Activated CD8-positive, alpha-beta memory T cell treated with anti-CD3 and anti-CD28 coated beads, Interleukin-2, amount 50 U/mL, for 1 hour (primary cell): ENCODE measurements around the gene ZSWIM6.

Source experiments
- DNase-seq: peaks from one replicate; pipeline ENCODE4 v3.0.0-alpha.2; 2020; ENCODE audit errors: extremely low read depth

The ZSWIM6 gene

DNA sequence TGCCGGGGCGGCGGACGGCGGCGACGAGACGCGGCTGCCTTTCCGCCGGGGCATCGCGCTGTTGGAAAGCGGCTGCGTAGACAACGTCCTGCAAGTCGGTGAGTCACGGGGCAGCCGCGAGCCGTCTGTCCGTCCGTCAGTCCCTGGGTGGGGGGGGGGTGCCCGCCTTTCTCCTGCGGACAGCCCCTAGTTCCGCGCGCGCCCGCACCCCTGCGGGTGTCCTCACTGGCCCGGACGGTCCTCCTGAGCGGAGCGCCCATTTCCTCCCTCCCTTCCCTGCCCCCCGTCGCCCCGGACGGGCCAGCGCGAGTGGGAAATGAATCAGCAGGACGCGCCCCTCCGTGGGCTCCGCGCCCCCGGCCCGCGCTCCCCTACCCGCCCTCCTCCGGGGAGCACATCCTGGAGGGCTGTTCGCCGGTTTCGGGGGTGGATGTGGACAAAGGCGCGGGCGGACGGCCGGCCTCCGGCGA, 828 bp downstream of the ZSWIM6 start:
- DNase-seq = no peak

DNA sequence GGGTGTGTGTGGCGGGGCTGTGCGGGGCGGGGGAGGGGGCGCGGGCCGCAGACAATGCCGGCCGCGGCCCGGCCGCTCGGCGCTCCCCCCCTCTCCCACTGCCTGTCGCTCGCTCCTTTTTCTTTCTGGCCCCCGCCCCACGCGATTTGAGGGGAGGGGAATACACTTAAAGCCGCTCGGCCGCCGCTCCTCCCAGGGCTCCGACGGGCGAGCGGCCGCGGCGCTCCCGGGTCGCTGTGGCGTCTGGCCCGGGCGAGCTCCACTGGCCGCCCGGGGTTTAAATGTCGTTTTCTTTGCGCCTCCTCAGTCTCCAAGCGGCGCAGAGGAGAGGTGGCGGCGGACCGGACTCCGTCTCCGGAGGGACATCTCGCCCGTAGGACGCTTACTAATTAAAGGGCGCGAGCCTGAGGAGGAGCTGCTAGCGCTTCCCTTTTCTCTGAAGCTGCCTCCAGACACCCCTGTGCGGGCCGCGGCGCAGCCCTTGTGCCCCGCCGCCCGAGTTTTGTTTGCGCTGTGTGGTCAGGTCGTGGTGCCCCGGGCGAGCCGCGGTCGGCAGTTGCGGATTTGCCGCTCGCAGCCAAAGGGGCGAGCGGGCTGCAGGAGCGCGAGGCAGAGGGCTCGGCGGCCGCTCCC, 1.4 kb downstream of the ZSWIM6 start:
- DNase-seq = no peak

DNA sequence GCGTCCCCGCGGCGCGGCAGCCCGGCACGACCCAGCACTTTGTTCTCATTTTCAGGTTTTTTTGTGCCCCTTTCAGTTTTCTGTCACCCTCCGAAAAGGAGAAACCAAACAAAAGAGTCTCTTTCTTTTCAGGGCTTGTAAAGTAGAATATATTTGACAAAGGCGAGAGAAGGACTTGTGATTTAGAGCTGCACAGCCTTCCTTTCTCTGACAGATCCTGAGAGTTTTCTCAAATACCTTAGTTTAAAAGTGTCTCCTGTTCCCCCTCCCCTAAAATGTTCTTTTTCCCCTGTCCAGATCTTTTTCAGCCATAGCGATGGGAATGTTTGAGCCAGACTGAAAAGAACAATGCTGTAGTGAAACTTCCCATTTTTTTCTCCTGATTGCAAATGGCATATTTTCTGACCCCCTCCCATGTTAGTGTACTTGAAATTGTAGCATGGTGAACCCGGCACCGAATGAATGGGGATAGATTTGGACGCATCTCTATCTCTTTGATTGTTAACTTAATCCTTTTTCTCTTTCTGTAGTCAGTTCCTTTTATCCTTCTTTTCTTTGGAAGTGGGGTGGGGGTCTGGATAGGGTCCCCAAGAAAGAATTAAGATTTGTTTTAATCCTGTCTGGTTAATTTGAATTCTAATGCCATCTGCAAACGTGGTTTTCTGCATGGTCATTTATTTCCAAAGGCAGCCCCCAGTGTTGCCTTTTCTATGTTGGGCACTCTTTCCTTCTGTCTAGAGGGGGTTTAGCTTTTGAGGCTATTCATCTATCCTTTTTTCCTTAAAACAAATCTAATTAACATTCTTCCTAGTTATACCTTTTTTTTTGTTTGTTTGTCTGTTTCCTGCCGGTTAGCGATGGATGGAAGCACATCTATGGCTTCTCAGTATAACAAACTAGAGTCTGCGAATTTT, 2.2 kb downstream of the ZSWIM6 start:
- no peak for DNase-seq

DNA sequence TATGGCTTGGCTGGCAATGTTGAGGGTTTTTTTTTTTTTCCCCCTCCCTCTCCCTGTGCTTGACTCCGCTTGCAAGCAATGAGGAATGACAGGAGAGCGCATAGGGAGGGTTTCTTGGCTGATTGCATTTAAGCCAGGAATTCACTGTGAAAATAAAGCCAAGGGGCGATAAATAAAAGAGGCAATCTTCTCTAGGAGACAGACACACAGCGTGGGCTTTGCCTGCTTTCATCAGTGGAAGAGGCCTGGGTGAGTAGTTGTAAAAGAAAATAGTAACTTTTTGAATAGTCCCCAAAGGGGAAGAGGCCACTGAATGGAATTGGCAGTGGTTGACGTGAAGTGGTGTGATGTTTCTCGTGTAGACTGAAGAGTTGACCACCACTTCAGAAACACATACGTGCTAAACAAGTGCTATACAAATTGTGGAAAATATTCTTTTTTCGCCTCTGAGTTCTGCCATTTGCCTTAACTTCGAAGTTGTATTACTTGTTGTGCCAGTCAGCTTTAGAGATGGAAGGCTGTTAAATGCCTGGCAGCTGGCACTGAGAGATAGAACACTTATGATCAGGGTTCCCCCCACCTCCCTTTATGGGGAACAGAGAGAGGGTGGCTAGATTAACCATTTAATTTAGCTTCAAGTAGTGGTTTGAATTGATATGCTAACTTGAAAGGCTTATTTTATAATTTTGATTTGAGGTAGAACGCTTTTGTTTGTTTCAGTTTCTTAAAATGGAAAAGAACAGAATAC, 3.0 kb downstream of the ZSWIM6 start:
- DNase-seq = no peak

DNA sequence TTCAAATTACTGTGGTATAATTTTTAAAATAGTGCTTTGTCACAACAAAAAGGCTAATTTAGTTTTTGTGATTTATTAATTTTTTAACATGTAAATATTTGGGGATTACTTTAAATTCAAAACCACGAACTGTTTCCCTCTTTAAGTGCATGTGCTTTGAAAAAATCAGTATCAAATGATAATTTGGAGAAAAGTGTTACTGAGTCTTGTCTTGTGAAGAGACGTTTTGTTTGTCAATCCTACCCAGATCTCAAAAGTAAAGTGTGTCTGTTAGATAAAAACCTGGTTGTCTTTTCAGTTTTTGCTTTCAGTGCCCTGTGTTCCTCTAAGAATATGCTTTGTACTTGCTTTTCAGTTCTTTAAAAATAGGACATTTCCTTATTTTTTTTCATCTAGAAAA, 7.7 kb downstream of the ZSWIM6 start:
- DNase-seq = no peak

DNA sequence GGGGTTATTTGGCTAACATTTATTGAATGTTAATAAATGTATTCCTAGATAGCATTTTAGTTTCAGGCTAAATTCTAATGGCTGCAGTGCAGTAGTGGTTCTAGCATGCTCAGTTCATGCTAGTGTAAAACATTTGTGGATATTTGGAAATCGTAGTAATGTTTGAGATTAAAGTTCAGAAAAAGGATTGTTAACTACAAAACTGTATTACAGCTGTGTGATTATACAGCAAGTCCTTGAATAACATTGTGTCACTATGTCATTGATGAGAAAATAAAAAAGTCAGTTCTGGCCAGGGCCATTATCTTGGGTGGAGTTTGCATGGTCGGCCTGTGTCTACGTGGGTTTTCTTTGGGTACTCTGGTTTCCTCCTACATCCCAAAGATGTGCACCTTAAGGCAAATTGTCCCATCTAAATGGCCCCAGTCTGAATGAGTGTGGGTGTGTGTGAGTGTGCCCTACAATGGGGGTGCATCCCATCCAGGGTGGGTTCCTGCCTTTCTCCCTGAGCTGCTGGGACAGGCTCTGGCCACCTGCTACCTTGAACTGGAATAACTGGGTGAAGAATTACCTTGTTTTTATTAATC, 8.8 kb downstream of the ZSWIM6 start:
- no peak for DNase-seq

DNA sequence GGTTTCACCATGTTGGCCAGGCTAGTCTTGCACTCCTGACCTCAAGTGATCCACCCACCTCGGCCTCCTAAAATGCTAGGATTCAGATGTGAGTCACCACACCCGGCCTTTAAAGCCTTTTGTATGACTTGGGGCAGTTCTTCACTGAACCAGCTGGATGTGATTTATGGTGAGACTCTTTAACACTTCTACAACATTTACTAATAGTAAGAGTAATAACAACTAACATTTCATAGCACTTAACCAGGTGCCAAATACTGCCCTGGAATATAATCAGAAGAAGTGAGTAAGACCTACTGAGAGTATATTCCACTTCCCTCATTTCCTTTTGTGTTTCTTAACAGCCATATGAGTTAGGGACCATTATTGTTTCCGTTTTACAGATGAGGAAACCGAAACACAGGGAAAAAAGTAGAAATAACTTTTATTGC, 10.0 kb downstream of the ZSWIM6 start:
- DNase-seq = no peak

GRCh38 chr5:61344187-61344944, 12.3 kb downstream of the ZSWIM6 start:
- DNase-seq = no peak

DNA sequence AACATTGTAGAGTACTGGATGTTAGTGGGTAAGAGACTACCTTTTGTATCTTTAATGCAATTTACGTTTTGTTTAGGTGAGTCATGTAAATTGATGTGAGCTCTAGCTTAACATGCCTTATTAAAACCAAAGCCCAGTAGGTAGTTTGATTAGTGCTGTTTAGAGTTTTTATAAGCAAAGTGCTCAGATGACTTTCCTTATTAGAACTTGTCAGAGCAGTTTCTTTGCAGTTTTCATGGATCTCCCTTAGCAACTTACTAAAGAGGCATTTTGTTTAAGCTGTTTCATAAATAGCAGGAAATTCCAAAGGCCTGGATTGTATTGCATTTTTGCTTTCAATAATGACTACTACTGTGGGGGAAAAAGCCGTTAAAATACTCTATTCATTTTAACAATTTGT, 14.5 kb downstream of the ZSWIM6 start:
- no peak for DNase-seq

DNA sequence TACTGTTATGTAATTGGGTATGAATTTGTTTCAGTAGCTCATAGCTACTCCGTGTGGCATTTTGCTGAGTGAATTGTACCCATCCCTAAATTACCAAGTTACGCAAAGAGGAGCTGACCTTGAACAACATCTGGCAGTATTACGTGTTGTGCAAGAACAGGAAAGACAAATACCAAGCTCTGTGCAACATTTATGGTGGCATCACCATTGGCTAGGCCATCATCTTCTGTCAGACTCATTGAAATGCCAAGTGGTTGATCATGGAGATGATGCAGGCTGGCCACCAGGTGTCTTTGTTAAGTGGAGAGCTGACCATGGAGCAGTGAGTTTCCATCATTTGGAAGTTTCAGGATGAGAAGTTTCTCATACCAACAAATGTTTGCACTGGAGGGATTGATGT, 15.0 kb downstream of the ZSWIM6 start:
- no peak for DNase-seq

DNA sequence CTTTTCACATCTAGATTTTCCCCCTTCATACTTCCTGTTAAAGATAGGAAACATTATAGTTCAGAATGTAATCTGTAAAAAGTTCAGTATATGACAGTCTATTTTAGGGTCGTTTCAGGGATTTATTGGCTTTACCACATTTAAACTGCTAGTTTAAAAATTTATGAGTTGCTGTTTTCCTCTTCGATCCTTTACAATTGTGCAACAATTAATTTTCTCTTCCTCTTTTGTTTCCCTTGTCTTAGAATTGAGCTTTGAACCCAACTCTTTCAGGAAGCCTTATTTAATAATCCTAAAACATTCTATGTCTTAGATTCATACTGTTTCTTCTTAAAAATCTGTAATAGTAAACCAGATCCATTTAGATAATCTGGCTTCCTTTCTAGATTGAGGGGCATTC, 16.4 kb downstream of the ZSWIM6 start:
- no peak for DNase-seq

DNA sequence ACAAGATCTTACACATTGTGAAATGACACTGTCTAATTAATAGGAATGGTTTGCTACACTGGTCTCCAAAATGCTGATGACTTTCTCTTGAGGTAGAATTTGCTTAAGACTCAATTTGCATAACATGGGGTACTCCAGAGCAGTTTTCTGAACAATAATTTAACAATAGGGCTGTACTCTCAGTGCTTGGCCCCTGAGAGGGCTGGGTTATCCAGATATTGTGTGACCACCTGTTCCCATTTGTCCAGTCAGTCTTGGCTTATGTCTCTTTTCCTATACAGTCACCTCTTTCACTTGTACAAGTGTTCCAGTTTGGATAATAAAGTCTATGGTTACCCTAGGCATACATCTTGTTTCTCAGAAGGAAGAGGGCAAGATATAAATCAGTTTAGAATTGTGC, 17.9 kb downstream of the ZSWIM6 start:
- DNase-seq = no peak

DNA sequence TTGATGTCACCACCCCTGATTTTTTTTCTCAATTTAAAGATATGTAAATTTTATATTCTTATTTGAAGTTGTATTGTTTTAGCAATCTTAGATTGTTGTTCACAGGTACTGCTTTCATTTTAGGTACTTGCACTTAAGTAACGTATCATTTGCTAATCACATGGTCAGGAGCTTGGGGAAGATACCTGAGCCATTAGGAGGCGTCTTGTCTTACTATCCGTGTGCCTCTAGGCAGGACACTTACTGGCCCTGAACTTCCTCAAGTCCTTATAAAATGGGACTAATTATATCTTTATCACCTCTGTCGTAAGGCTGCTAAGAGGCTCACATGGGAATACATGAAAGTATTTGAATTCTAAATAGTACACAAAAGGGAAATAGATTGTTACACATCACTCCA, 18.5 kb downstream of the ZSWIM6 start:
- no peak for DNase-seq

- no peak for DNase-seq
These were observed 19.7 kb downstream of the ZSWIM6 start for GRCh38 chr5:61351733-61352132.

- no peak for DNase-seq
These were observed 20.1 kb downstream of the ZSWIM6 start for GRCh38 chr5:61352180-61352579.

- DNase-seq = no peak
These were observed 20.6 kb downstream of the ZSWIM6 start for GRCh38 chr5:61352612-61353156.

- DNase-seq = no peak
These were observed 21.2 kb downstream of the ZSWIM6 start for GRCh38 chr5:61353293-61353692.

DNA sequence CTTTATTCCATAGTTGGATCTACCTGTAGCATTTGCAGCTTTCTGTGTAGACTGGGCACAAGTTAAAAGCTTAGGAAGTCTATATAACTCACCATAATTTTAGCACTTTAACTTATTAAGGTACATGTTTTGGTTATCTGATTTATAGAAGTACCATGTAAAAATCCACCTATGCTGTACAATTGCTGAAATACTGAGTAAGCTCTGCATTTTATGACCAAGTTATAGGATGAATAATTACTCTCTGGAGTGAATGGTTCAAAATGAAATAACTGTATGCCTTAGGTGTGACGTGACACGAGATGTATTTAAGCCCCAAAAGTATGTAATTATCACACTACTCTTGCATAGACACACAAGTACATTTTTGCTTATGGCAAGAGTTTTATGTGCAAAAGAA, 22.1 kb downstream of the ZSWIM6 start:
- DNase-seq = no peak

DNA sequence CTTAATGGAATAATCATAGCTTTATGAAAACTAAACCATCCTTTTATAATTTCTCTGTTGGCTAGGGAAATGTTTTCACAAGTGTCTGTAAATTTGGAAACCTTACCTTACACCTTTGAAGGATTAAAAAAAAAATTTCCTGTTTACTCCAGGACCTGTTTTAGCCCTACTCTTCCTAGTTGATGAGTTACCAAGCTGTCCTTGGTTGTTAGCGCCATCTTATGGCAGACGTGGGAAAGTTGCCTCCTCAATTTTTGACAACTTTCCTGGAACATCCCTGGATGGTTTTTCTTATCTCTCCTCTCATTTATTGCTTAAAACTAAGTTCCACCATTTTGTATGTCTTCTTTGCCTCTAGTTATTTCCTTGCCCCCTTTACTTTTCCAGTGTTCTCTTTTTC, 25.7 kb downstream of the ZSWIM6 start:
- no peak for DNase-seq

GRCh38 chr5:61362796-61363368, 30.8 kb downstream of the ZSWIM6 start:
- no peak for DNase-seq
